Stimulated activated CD4-positive, alpha-beta T cell treated with anti-CD3 and anti-CD28 coated beads, Interleukin-4, amount 100 ng/mL, for 1 hour (primary cell): ENCODE measurements around the gene LGR5.
"Not testable (repeated sequence)": the region's sequence is repeated elsewhere in the genome, so short reads cannot be mapped to it uniquely, and the experiment has no call there.

Experiments
- DNase-seq: peaks from one replicate; pipeline ENCODE4 v3.0.0-alpha.2; 2020

LGR5 gene

GRCh38 chr12:71552728-71553501 is 113.3 kb downstream of the LGR5 start:
- DNase-seq = no peak

DNA sequence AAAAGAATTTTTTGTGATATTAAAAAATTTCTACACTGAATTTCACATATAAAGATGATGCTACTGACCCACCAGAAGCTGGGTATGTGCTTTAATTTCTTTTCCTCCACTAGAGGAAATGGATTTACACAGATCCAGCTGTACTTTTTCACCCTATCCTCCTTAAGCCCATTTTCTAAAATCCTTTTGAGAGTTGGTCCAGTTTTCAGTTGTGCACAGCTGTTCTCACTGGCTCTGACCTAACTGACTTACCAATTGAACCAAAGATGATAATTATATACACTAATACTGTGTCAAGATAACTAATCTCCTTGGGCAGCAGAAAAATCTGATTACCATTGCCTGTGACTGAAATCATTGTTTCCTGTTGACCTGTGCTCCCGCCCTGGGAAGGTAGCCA is 115.6 kb downstream of the LGR5 start:
- no peak for DNase-seq

DNA sequence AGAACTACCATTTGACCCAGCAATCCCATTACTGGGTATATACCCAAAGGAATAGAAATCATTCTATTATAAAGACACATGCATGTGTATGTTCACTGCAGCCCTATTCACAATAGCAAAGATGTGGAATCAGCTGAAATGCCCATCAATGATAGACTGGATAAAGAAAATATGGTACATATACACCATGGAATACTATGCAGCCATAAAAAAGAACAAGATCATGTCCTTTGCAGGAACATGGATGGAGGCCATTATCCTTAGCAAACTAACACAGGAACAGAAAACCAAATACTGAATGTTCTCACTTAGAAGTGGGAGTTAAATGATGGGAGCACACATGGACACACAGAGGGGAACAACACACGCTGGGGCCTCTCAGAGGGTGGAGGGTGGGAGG is 116.2 kb downstream of the LGR5 start:
- not testable (repeated sequence) for DNase-seq

DNA sequence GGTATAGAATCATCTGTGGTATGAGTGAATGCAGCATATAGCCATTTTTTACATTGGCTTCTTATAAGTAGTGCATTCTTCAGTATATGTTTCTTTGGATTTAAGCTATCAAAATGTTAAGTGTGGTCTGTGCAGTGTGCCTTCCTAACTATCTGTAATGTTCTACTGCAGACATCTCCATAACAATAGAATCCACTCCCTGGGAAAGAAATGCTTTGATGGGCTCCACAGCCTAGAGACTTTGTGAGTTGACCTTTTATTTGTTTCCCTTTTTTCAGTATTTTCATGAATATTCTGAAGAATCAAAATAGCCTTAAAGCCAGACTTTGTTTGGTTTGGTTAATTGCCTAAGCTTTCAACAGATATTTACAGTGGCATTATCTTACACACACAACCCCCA is 116.8 kb downstream of the LGR5 start:
- no peak for DNase-seq

DNA sequence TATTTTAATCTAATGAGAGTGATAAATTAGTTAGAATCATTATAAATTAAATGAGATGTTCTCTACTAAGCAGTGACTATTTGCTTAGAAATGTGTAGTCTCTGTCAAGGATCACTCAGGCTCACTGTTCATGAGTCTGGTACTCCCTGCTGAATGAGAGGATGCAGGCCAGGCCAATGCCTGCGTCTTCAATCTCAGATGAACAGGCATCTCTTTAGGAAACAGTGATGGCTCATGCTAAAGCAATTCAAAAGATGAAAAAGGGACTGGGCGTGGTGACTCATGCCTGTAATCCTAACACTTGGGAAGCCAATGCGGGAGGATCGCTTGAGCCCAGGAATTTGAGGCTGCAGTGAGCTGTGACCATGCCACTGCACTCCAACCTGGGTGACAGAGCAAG is 117.3 kb downstream of the LGR5 start:
- no peak for DNase-seq

DNA sequence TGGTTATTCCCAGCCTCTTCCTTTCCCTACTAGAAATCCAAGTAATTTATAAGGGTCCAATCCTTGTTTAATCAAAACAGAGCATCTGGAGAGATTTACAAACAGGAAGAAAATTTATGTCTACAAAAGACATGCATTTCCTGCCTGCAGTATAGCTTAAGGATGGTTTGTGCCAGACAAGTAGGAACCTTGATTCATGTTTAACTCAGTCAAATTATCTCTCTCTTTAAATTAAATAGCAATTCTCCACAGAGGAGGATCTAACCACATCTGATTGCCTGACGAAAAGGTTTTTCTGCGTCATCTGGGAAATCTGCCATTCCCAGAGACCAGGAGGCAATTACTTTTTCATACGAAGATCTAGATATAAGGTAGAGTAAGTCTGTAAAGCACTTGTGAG is 118.8 kb downstream of the LGR5 start:
- DNase-seq = no peak

GRCh38 chr12:71562676-71563595 is 123.3 kb downstream of the LGR5 start:
- no peak for DNase-seq

DNA sequence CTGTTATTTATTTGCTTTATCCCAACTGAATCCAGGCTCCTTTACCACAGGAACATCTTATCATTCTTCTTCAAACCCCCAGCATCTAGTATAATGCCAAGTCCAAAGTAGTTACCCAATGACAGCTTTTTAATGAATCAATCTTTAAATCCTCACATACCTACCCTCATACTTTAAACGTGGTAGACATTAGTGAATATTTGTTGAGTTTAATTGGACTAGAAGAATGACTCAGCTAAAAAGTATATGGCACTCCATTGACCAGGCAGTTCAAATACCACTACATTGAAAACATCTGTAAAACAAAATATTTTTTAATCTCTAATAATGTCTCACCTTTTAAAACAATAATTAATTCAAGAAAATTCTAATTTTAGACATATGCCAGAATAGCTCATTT is 125.9 kb downstream of the LGR5 start:
- no peak for DNase-seq

- DNase-seq = no peak
Measured at GRCh38 chr12:71566655-71567054, 127.1 kb downstream of the LGR5 start.

DNA sequence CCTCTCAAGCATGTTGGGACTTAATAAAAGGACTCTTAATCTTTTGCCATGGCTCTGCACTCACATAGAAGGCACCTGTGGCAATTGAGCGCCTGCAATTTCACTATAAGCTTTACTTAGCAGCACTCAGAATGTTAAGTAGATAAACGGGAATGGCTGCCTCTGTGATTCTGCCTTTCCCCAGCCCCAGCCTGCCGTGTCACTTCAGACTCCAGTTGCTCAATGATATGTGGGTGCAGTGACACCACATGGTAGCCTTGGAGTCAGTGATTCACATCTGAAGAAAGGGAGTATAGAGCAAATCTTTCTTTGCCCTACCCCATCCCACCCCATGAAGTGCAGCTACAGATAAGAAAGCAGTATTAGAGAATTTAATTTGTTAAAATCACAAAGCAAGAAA is 127.9 kb downstream of the LGR5 start:
- DNase-seq = no peak

- DNase-seq = not testable (repeated sequence)
Measured at GRCh38 chr12:71569885-71570284, 130.3 kb downstream of the LGR5 start.

GRCh38 chr12:71576496-71576895 is 136.9 kb downstream of the LGR5 start:
- DNase-seq = no peak

- no peak for DNase-seq
Measured at GRCh38 chr12:71578694-71579258, 139.2 kb downstream of the LGR5 start.

- no peak for DNase-seq
Measured at GRCh38 chr12:71581206-71581605, 141.6 kb downstream of the LGR5 start.

DNA sequence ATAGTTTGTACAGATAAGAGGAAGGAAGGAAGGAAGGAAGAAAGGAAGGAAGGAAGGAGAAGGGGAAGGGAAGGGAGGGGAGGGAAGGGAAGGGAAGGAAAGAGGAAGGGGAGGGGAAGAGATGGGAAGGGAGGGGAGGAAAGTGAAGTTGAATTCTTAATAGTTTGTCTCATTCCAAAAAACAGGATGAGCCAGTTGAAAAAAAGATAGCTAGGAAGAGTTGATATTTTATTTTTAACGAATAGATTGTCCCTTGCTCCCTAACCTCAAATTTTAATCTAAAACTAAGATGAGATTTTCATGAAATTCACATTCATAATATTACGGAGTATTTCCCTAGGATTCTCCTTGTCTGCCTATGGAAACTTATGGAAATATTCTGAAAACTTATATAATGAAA is 143.3 kb downstream of the LGR5 start:
- no peak for DNase-seq

DNA sequence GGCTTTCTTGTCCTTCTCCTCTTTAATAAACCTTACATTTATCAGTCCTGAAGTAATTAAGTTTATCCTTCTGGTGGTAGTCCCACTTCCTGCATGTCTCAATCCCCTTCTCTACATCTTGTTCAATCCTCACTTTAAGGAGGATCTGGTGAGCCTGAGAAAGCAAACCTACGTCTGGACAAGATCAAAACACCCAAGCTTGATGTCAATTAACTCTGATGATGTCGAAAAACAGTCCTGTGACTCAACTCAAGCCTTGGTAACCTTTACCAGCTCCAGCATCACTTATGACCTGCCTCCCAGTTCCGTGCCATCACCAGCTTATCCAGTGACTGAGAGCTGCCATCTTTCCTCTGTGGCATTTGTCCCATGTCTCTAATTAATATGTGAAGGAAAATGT is 144.8 kb downstream of the LGR5 start:
- no peak for DNase-seq

DNA sequence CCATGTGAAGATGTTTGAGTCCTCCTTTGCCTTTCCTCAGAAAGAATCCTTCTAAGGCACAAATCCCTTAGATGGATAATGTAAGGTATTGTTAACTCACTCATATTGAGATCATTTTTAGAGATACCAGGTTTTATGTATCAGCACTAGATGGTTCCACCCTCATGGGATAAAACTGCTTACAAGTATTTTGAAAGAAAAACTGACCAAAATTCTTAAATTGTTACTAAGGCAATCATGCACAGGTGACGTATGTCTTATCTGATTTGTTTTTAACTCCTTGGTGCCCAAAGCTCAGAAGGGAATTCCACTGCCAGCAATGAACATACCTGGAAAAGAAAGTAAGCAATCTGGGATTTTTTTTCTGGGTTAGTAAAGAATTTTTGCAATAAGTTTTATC is 145.6 kb downstream of the LGR5 start:
- no peak for DNase-seq

GRCh38 chr12:71587012-71587411 is 147.4 kb downstream of the LGR5 start:
- DNase-seq = no peak

- DNase-seq = no peak
Measured at GRCh38 chr12:71589478-71589881, 149.9 kb downstream of the LGR5 start.

DNA sequence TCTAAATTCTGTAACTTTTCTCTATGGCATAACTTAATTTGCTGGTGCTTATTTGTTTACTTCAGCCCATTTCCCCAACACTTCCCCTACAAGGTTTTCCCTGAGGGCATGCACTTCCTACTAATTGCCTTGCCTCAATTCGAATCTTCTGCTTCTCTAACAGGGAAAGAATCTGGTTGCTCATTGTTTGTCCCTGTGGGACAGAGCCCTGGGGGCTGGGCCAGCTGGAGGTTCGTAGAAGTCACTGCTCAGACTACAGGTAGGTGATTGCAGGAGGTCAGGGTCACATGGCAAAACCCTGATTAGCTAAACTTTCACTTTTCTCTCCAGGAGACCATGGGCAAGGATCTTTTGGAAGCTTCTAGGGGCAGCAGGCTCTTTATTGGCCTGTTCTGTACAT is 152.0 kb downstream of the LGR5 start:
- DNase-seq = no peak

DNA sequence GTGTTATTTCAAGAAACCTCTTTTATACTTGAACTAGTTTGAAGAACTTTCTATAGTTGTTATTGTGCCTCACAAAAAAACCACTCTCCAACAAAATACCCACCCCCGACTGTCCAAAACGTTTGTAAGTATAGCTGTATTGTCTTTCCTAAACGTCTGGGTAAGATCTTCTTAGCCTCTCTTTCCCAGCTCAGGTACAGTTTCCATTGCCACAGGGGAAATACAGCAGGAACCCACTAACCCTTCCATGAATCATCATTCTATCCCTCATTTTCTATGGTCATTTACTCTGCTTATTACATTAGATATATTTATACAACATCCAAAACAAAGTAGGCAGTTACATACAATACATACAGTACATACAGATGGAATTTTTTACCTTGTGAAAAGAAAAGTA is 153.2 kb downstream of the LGR5 start:
- DNase-seq = no peak

- no peak for DNase-seq
Measured at GRCh38 chr12:71594214-71594948, 154.8 kb downstream of the LGR5 start.

DNA sequence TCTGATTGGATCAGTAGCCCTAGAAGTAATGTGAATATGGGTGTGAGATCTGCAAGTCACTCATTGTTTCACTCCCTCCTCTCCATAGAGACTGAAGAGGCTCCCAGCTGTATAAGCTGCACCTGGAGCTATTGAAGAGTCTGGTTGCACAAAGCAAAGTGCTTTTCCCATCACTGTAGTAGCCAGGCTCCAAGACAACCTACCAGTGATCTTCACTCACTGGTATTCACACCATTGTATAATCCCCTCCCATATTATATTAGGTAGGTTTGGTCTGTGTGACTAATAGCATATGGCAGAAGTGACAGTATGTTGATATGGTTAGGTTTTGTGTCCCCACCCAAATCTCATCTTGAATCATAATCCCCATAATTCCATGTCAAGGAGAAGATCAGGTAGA is 159.6 kb downstream of the LGR5 start:
- DNase-seq = no peak
